DOHH2 (cell line): ENCODE measurements around the gene WDR18.

Experiments used
- EZH2phosphoT487 ChIP-seq: fragments of 200-600 bp; sonication (generic); IDR thresholded peaks from 2 replicates; pipeline ENCODE4 v1.6.1; 2017; ENCODE audit warnings: borderline replicate concordance, mild to moderate bottlenecking, antibody characterized with exemption, low read length, moderate library complexity, mixed read lengths
- TF ChIP-seq, protein P1 (sequence below): fragments of 200-600 bp; sonication (generic); IDR thresholded peaks from one replicate; pipeline ENCODE4 v1.5.1; 2014; ENCODE audit warnings: antibody characterized with exemption, mild to moderate bottlenecking, low read depth, low read length; ENCODE audit not compliant: poor library complexity, severe bottlenecking

DNA sequence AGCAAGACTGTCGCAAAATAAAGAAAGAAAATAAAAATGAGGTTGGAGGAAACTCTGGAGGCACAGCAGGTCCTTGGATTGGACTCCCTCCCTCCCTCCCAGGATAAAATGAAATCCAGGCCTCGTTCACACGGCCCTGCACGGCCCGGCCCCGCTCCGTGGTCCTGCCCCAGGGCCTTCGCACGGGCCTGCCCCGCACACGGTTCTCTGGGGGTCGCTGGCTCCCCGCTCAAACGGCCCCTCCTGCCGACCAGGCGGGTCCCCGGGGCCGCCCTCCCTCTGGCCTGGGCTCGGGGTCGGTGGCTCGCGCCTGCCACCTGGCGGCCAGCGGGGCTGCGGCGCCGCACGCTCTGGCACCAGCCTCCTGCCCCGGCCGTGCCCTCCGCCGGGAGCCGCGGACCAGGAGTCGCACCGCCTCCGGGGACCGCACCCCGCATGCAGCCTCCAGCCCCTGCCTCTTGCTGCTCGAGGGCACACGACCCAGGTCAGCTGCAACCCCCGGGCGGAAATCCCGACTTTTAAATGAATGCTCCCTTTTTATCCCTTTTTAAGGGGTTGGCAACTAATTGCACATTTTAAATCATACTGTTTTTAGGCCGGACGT is 1.5 kb upstream of the WDR18 start:
- TF ChIP-seq, protein P1, sequence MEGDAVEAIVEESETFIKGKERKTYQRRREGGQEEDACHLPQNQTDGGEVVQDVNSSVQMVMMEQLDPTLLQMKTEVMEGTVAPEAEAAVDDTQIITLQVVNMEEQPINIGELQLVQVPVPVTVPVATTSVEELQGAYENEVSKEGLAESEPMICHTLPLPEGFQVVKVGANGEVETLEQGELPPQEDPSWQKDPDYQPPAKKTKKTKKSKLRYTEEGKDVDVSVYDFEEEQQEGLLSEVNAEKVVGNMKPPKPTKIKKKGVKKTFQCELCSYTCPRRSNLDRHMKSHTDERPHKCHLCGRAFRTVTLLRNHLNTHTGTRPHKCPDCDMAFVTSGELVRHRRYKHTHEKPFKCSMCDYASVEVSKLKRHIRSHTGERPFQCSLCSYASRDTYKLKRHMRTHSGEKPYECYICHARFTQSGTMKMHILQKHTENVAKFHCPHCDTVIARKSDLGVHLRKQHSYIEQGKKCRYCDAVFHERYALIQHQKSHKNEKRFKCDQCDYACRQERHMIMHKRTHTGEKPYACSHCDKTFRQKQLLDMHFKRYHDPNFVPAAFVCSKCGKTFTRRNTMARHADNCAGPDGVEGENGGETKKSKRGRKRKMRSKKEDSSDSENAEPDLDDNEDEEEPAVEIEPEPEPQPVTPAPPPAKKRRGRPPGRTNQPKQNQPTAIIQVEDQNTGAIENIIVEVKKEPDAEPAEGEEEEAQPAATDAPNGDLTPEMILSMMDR = peak; percentile 90
- TF ChIP-seq EZH2phosphoT487 = no peak
